ENCODE measurements around the gene KIF3B.

DNA sequence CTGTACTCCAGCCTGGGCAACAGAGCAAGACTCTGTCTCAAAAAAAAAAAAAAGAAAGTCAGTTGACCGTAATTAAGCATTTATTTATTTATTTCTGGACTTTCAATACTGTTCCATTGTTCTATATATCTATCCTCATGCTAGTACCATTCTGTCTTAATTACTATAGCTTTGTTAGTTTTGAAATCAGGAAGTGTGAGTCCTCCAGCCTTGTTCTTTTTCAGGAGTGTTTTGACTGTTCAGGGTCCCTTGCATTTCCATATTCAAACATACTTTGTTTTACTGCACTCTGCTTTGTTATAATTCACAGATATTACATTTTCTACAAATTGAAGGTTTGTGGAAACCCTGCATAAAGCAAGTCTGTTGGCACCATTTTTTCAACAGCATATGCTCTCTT lies 43.9 kb downstream of the KIF3B start:
- no peak for TF ChIP-seq JUND (IDR thresholded peaks at IDR 0.05)
- TF ChIP-seq SP1 (IDR thresholded peaks at IDR 0.05; ENCODE audit: low read depth), result no peak
- TF ChIP-seq POLR2A (IDR thresholded peaks at IDR 0.05; ENCODE audit: borderline replicate concordance, extremely low read depth, insufficient read depth, insufficient read length), result no peak
- no peak for TF ChIP-seq EZH2 (IDR thresholded peaks at IDR 0.05)
- TF ChIP-seq, protein P1, sequence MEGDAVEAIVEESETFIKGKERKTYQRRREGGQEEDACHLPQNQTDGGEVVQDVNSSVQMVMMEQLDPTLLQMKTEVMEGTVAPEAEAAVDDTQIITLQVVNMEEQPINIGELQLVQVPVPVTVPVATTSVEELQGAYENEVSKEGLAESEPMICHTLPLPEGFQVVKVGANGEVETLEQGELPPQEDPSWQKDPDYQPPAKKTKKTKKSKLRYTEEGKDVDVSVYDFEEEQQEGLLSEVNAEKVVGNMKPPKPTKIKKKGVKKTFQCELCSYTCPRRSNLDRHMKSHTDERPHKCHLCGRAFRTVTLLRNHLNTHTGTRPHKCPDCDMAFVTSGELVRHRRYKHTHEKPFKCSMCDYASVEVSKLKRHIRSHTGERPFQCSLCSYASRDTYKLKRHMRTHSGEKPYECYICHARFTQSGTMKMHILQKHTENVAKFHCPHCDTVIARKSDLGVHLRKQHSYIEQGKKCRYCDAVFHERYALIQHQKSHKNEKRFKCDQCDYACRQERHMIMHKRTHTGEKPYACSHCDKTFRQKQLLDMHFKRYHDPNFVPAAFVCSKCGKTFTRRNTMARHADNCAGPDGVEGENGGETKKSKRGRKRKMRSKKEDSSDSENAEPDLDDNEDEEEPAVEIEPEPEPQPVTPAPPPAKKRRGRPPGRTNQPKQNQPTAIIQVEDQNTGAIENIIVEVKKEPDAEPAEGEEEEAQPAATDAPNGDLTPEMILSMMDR (IDR thresholded peaks at IDR 0.05 in 2 of 3, conservative IDR thresholded peaks at IDR 0.05 in 1 of 3; ENCODE audit: borderline replicate concordance in 1 of 3, insufficient read depth in 1 of 3, low read depth in 2 of 3, low read length in 2 of 3), result no peak
- TF ChIP-seq RAD21 (IDR thresholded peaks at IDR 0.05; ENCODE audit: low read depth), result no peak
- no peak for TF ChIP-seq SIN3A (IDR thresholded peaks at IDR 0.05; ENCODE audit: low read depth)
- TF ChIP-seq ZFX (IDR thresholded peaks at IDR 0.05), result no peak
- TF ChIP-seq YY1 (IDR thresholded peaks at IDR 0.05; ENCODE audit: extremely low read depth, insufficient replicate concordance, low read depth, low read length), result no peak

Data from HCT116 (cell line).